CD4-positive, alpha-beta T cell treated with Interleukin-15 for 4 hours (primary cell): ENCODE data around the gene DOLPP1.
"Not testable (repeated sequence)": the region's sequence is repeated elsewhere in the genome, so short reads cannot be mapped to it uniquely, and the experiment has no call there.

Source experiments
- DNase-seq: peaks from one replicate; pipeline ENCODE4 v3.0.0-alpha.2; 2020; ENCODE audit warnings: low spot score

DOLPP1 gene

GRCh38 chr9:129111528-129112151, 30.7 kb downstream of the DOLPP1 start:
- DNase-seq, result peak; percentile 2

GRCh38 chr9:129112526-129112925, 31.6 kb downstream of the DOLPP1 start:
- not testable (repeated sequence) for DNase-seq

GRCh38 chr9:129113645-129114304, 32.9 kb downstream of the DOLPP1 start:
- DNase-seq, result no peak

GRCh38 chr9:129118799-129119198, 37.9 kb downstream of the DOLPP1 start:
- DNase-seq, result no peak

- no peak for DNase-seq
These were observed 40.6 kb downstream of the DOLPP1 start for GRCh38 chr9:129121483-129121882.

GRCh38 chr9:129122133-129122532, 41.2 kb downstream of the DOLPP1 start:
- no peak for DNase-seq

GRCh38 chr9:129122976-129123375, 42.1 kb downstream of the DOLPP1 start:
- not testable (repeated sequence) for DNase-seq

- DNase-seq, result no peak
These were observed 43.7 kb downstream of the DOLPP1 start for GRCh38 chr9:129124506-129125069.

GRCh38 chr9:129125478-129125877, 44.6 kb downstream of the DOLPP1 start:
- no peak for DNase-seq

- DNase-seq, result no peak
These were observed 46.1 kb downstream of the DOLPP1 start for GRCh38 chr9:129126749-129127618.

- no peak for DNase-seq
These were observed 47.8 kb downstream of the DOLPP1 start for GRCh38 chr9:129128689-129129088.

GRCh38 chr9:129130271-129130670, 49.4 kb downstream of the DOLPP1 start:
- DNase-seq, result not testable (repeated sequence)

- no peak for DNase-seq
These were observed 49.9 kb downstream of the DOLPP1 start for GRCh38 chr9:129130791-129131190.

GRCh38 chr9:129131300-129132145, 50.6 kb downstream of the DOLPP1 start:
- DNase-seq, result peak; percentile 88

- DNase-seq, result no peak
These were observed 52.2 kb downstream of the DOLPP1 start for GRCh38 chr9:129133082-129133481.

GRCh38 chr9:129135476-129135875, 54.6 kb downstream of the DOLPP1 start:
- no peak for DNase-seq

- no peak for DNase-seq
These were observed 55.6 kb downstream of the DOLPP1 start for GRCh38 chr9:129136446-129137035.

GRCh38 chr9:129137292-129138143, 56.6 kb downstream of the DOLPP1 start:
- no peak for DNase-seq

- no peak for DNase-seq
These were observed 57.2 kb downstream of the DOLPP1 start for GRCh38 chr9:129138144-129138462.

- DNase-seq, result no peak
These were observed 57.7 kb downstream of the DOLPP1 start for GRCh38 chr9:129138476-129139232.
